SK-N-MC (cell line): Measurements from ENCODE around the gene GFER.

Experiments used
- EZH2 ChIP-seq: fragments of 200-600 bp; sonication (generic); IDR thresholded peaks from one replicate; pipeline ENCODE4 v1.6.1; 2017; ENCODE audit warnings: antibody characterized with exemption
- POLR2AphosphoS5 ChIP-seq: IDR thresholded peaks from 2 replicates; pipeline ENCODE4 v1.6.1; 2012; ENCODE audit warnings: mild to moderate bottlenecking, low read depth, low read length, borderline replicate concordance

DNA sequence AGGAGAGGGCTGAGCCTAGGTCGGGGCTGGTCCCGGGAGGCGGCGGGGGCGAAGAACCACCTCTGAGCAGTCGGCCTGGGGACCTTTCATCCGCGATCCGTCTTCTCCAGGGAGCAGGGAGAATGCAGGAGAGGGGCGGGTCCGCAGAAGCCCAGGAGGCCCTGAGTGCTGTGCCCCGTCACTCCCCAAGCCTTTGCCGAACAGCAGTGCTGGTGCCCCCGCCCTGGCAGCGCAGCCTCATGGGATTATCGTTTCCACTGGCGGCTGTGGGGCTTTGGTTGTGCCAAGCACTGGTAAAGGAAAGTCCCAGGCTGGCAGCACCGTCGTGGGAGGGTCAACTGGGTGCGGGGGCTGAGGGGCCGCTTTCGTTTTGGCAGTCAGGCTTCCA, 11.5 kb upstream of the GFER start:
- TF ChIP-seq POLR2AphosphoS5 (no peak), EZH2 (no peak)
